ENCODE results near the gene FREM3. TPM values are rescaled to one million over a fixed set of nuclear protein-coding genes. Genes with fewer than 3 reads are reported as not detected.
A peak's percentile ranks its signal among the peaks of the same experiment; 100 is the strongest.

The FREM3 gene
- total RNA-seq, 1 experiment from 2014 or later, result not detected

DNA sequence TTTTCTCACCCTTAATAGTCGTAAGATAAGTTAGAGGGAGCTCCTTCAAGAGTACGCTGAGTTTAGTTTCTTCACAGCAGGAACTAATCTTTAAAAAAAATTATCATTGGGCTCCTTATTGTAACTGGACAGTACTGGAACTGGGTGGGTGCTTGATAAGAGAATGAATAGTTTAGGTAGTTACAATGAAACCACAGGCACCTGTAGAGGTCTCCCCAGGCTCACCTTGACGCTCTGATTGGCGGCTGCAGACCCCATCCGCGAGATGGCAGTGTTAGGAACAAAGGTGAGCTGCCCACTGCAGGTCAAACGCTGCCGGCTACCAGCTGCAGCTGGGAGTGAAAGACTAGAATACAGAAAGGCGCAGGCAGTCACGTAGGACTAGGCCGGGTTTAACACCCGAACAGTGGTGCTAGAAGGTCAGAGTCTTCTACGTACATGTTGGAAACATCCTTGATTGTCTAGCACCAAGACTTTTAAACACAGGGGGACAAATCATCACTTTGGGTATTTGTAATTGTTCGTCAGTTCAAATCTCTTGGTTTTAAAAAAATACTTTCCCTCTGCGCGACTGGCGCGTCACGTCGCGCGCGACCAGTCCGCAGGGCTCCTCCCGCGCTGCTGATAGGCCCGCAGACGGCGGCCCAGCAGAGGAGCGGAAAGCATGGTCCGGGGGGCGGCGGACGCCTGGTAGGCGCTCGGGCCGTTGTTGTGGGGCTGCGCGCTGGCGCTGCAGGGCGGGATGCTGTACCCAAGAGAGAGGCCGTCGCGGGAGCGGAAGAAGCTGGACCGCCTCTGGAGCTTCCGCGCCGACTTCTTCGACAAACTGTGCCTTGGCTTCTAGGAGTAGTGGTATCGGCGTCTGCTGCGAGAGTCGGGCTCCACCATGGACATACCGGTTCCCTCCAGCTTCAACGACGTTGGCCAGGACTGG lies 141.4 kb downstream of the FREM3 start:
- no peaks in the 10 kb centered on the region for H3K79me2 ChIP-seq (ENCODE audit: insufficient read depth, low read length)
- no peak overlapping the region; a peak in 1 of 5 replicates for H3K4me3 Mint-ChIP-seq

More for the DNA sequence above, 141.4 kb downstream of the FREM3 start:
- Histone ChIP-seq H3K23ac (ENCODE audit: insufficient read length, low read depth, low read length) (no peak overlapping the region), H4K5ac (ENCODE audit: insufficient read length, low read depth, low read length) (no peak overlapping the region), H4K8ac (replicated peaks; ENCODE audit: insufficient read length, low read depth, low read length) (no peak overlapping the region), H2AFZ (ENCODE audit: low read length) (peak overlapping the region; percentile 82), H2AK5ac (ENCODE audit: insufficient read length, low read length) (no peak overlapping the region), H3K14ac (ENCODE audit: insufficient read depth, low read length) (peak overlapping the region; percentile 93; the same call in 1 of the 2 replicates), H3K9me3 (ENCODE audit: control insufficient read depth, low read depth, low read length) (no peaks in the 10 kb centered on the region), H3K27me3 (ENCODE audit: insufficient read depth, low read length) (no peaks in the 10 kb centered on the region), H2BK20ac (ENCODE audit: low read depth, low read length, poor library complexity, severe bottlenecking) (no peak overlapping the region), H4K20me1 (ENCODE audit: control insufficient read depth, insufficient read depth, insufficient read length) (no peaks in the 10 kb centered on the region), H2BK15ac (ENCODE audit: low read depth, low read length) (no peak overlapping the region), H3K4me1 (ENCODE audit: insufficient read depth, low read length) (no peaks in the 10 kb centered on the region), H3T11ph (ENCODE audit: low read length) (no peak overlapping the region), H2BK12ac (ENCODE audit: insufficient read length, low read depth, low read length) (no peak overlapping the region), H3K18ac (ENCODE audit: insufficient read length, low read depth, low read length) (peak overlapping the region; percentile 68), H4K91ac (ENCODE audit: insufficient read length, low read depth, low read length) (no peak overlapping the region), H3K56ac (ENCODE audit: insufficient read length, low read depth, low read length) (no peak overlapping the region), H3K79me1 (ENCODE audit: insufficient read depth, low read depth, low read length, poor library complexity, severe bottlenecking) (no peaks in the 10 kb centered on the region), H2BK120ac (ENCODE audit: low read depth, low read length, poor library complexity, severe bottlenecking) (no peak overlapping the region), H3K9ac (ENCODE audit: extremely low read depth, insufficient read length, low read length) (peak overlapping the region; percentile 40), H3K4ac (ENCODE audit: low read depth, low read length) (no peak overlapping the region), H3K23me2 (ENCODE audit: insufficient read length, low read depth, low read length, poor library complexity, severe bottlenecking) (peaks cover 5% of the 10 kb centered on the region), H3K27ac (ENCODE audit: insufficient read length, low read depth, low read length) (no peak overlapping the region), H2BK5ac (ENCODE audit: insufficient read length, low read length) (no peak overlapping the region), H3K4me2 (ENCODE audit: insufficient read depth, insufficient read length, low read length) (peak overlapping the region; percentile 28)
- H3K4me1 Mint-ChIP-seq, result peaks cover 2 to 6% of the 10 kb centered on the region in 2 experiments
- H3K36me3 Mint-ChIP-seq (ENCODE audit: insufficient read depth in 1 of 3, low read depth in 3 of 3), result peaks cover 0 to 12% (median 5%) of the 10 kb centered on the region in 3 experiments; a peak in 4 of 7 replicates
- H3K9me3 Mint-ChIP-seq, result peaks cover 0 to 2% of the 10 kb centered on the region in 2 experiments; a peak in 2 of 5 replicates
- peak overlapping the region in 1 of 3 experiments; percentile 85; a peak in 2 of 7 replicates for H3K27ac Mint-ChIP-seq
- DNase-seq, result peak; percentile 93
- no CpG with 5 or more reads among the region's 57 CpGs for WGBS (ENCODE audit: extremely low coverage, insufficient read length, low lambda C conversion rate)
- no peaks in the 10 kb centered on the region for H3K27me3 Mint-ChIP-seq (ENCODE audit: low read depth)
- TF ChIP-seq, protein P1, sequence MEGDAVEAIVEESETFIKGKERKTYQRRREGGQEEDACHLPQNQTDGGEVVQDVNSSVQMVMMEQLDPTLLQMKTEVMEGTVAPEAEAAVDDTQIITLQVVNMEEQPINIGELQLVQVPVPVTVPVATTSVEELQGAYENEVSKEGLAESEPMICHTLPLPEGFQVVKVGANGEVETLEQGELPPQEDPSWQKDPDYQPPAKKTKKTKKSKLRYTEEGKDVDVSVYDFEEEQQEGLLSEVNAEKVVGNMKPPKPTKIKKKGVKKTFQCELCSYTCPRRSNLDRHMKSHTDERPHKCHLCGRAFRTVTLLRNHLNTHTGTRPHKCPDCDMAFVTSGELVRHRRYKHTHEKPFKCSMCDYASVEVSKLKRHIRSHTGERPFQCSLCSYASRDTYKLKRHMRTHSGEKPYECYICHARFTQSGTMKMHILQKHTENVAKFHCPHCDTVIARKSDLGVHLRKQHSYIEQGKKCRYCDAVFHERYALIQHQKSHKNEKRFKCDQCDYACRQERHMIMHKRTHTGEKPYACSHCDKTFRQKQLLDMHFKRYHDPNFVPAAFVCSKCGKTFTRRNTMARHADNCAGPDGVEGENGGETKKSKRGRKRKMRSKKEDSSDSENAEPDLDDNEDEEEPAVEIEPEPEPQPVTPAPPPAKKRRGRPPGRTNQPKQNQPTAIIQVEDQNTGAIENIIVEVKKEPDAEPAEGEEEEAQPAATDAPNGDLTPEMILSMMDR (conservative IDR thresholded peaks at IDR 0.05), result peak; percentile 81

Measured in H9 (cell line).